ENCODE data around the gene INTS7. TPM values are rescaled to one million over a fixed set of nuclear protein-coding genes. Genes with fewer than 3 reads are reported as not detected.
"Not testable (repeated sequence)": the region's sequence is repeated elsewhere in the genome, so short reads cannot be mapped to it uniquely, and the experiment has no call there.

Gene INTS7
- polyA plus RNA-seq, 1 of the 3 experiments (the other 2 are of a cell fraction), result 8.7 TPM

- Histone ChIP-seq H2AFZ (ENCODE audit: low read depth) (peak overlapping the region; percentile 24; the same call in 1 of the 2 replicates), H3K9me2 (no peaks in the 10 kb centered on the region), H3F3A (replicated peaks; ENCODE audit: insufficient read depth) (peaks cover 37% of the 10 kb centered on the region), H3K36me3 (replicated peaks in 1 of 2; ENCODE audit: control insufficient read depth in 1 of 2, insufficient read depth in 2 of 2, low read length in 1 of 2) (peaks cover 0 to 4% of the 10 kb centered on the region in 2 experiments), H3K4me3 (ENCODE audit: low read depth in 2 of 2, low read length in 1 of 2) (no peak overlapping the region; a peak in 1 of 4 replicates), H3K79me2 (ENCODE audit: insufficient read depth) (peaks cover 83% of the 10 kb centered on the region), H3K4me2 (peak overlapping the region; percentile 55), H3K27me3 (ENCODE audit: insufficient read depth) (no peaks in the 10 kb centered on the region), H3K9me3 (no peaks in the 10 kb centered on the region), H3K4me1 (ENCODE audit: control insufficient read depth in 1 of 2, insufficient read depth in 2 of 2, low read depth in 1 of 2, low read length in 1 of 2) (peaks cover 7 to 28% of the 10 kb centered on the region in 2 experiments; a peak in 3 of 4 replicates), H3K9ac (peak overlapping the region; percentile 57; the same call in 1 of the 2 replicates), H4K20me1 (ENCODE audit: insufficient read depth) (0 out of 2 replicates have a peak, but pooled peaks cover 2% of the 10 kb centered on the region), H3K27ac (ENCODE audit: low read depth in 2 of 2, low read length in 1 of 2) (peak overlapping the region; percentile 26 to 98)
- ChIA-PET CTCF (interaction anchor here (0.6 to 2.2 kb wide), 2 partner anchors 39 to 350 kb away, joined by 3 to 7 read pairs; no protein-coding TSS in a partner anchor), POLR2A (no interaction called here)
- no peak for TF ChIP-seq CHD2 (IDR thresholded peaks at IDR 0.05; ENCODE audit: low read length, partially characterized antibody)
- no peak for TF ChIP-seq CTCF (IDR thresholded peaks at IDR 0.05)
- no peak for TF ChIP-seq EP300 (IDR thresholded peaks at IDR 0.05; ENCODE audit: borderline replicate concordance in 1 of 2, low read depth in 1 of 2, low read length in 1 of 2)
- no peak for TF ChIP-seq GATA2 (CRISPR knock-in tag; IDR thresholded peaks at IDR 0.05)
- peak; percentile 52 for TF ChIP-seq TCF12 (IDR thresholded peaks at IDR 0.05)
- no peak for TF ChIP-seq EZH2phosphoT487 (IDR thresholded peaks at IDR 0.05; ENCODE audit: borderline replicate concordance, low read depth)
- no peak for TF ChIP-seq FOXM1 (IDR thresholded peaks at IDR 0.05; ENCODE audit: low read depth)
- TF ChIP-seq JUND (IDR thresholded peaks at IDR 0.05), result peak; percentile 84
- TF ChIP-seq NRF1 (IDR thresholded peaks at IDR 0.05; ENCODE audit: low read depth, low read length), result no peak
- TF ChIP-seq FOSL2 (IDR thresholded peaks at IDR 0.05; ENCODE audit: borderline replicate concordance, low read depth), result peak; percentile 87; the same call in 1 of the 2 replicates
- no peak for TF ChIP-seq RAD21 (IDR thresholded peaks at IDR 0.05; ENCODE audit: low read length)
- no peak for TF ChIP-seq TAF1 (IDR thresholded peaks at IDR 0.05; ENCODE audit: borderline replicate concordance, low read depth, low read length)
- TF ChIP-seq USF1 (IDR thresholded peaks at IDR 0.05; ENCODE audit: borderline replicate concordance, low read depth), result no peak
- TF ChIP-seq NFIC (IDR thresholded peaks at IDR 0.05; ENCODE audit: borderline replicate concordance), result peak; percentile 61
- TF ChIP-seq IRF3 (IDR thresholded peaks at IDR 0.05; ENCODE audit: low read depth, low read length), result no peak
- TF ChIP-seq ELF1 (IDR thresholded peaks at IDR 0.05), result no peak
- no peak for TF ChIP-seq USF2 (IDR thresholded peaks at IDR 0.05; ENCODE audit: borderline replicate concordance, low read depth, low read length)
- peak; percentile 26; the same call in 1 of the 2 replicates for TF ChIP-seq PBX3 (IDR thresholded peaks at IDR 0.05)
- no peak for TF ChIP-seq MAX (IDR thresholded peaks at IDR 0.05; ENCODE audit: low read depth)
- WGBS (ENCODE audit: low lambda C conversion rate), result 52% methylated on average over 1 of the region's 1 CpG
- DNase-seq, result no peak
Measured at GRCh38 chr1:212030936-212031528, 4.3 kb downstream of the INTS7 start.

- H3K4me3 ChIP-seq (ENCODE audit: low read depth in 2 of 2, low read length in 1 of 2); H3K9me3 ChIP-seq; H3K9me2 ChIP-seq; H4K20me1 ChIP-seq (ENCODE audit: insufficient read depth); H3K27ac ChIP-seq (ENCODE audit: low read depth in 2 of 2, low read length in 1 of 2); H3K9ac ChIP-seq; H3K36me3 ChIP-seq (replicated peaks in 1 of 2; ENCODE audit: control insufficient read depth in 1 of 2, insufficient read depth in 2 of 2, low read length in 1 of 2); H3K27me3 ChIP-seq (ENCODE audit: insufficient read depth); DNase-seq; H3K4me2 ChIP-seq; POLR2A ChIA-PET; H2AFZ ChIP-seq (ENCODE audit: low read depth): not testable (repeated sequence)
- Histone ChIP-seq H3K79me2 (ENCODE audit: insufficient read depth) (peaks cover 91% of the 10 kb centered on the region), H3F3A (replicated peaks; ENCODE audit: insufficient read depth) (peaks cover 31% of the 10 kb centered on the region), H3K4me1 (ENCODE audit: control insufficient read depth in 1 of 2, insufficient read depth in 2 of 2, low read depth in 1 of 2, low read length in 1 of 2) (peaks cover 3 to 23% of the 10 kb centered on the region in 2 experiments; a peak in 3 of 4 replicates)
- WGBS (ENCODE audit: low lambda C conversion rate), result 87% methylated on average over 10 of the region's 10 CpGs
- CTCF ChIA-PET, result interaction anchor here (1.9 to 6.4 kb wide), 2 partner anchors 7 to 347 kb away, joined by 5 to 45 read pairs; partner anchors contain the start of genes DTL and INTS7
Measured at GRCh38 chr1:212027727-212028126, 7.6 kb downstream of the INTS7 start.
